Mammary epithelial cell (primary cell): ENCODE data around the gene ERN2.
"Not testable (repeated sequence)": the region's sequence is repeated elsewhere in the genome, so short reads cannot be mapped to it uniquely, and the experiment has no call there.

ENCODE experiments used
- CTCF ChIP-seq, 2 donors: IDR thresholded peaks in 1 of 2; conservative IDR thresholded peaks in 1 of 2; 2 replicates each; pipeline ENCODE4 v1.5.1; 2011 to 2012; ENCODE audit warnings: inconsistent platforms in 2 of 2, low read length in 2 of 2, mild to moderate bottlenecking in 2 of 2, control low read depth in 1 of 2, low read depth in 1 of 2; ENCODE audit not compliant: insufficient read depth in 1 of 2; ENCODE audit errors: extremely low read depth in 1 of 2
- EZH2 ChIP-seq: IDR thresholded peaks from 2 replicates; pipeline ENCODE4 v1.6.1; 2012; ENCODE audit warnings: low read length, inconsistent platforms, borderline replicate concordance

DNA sequence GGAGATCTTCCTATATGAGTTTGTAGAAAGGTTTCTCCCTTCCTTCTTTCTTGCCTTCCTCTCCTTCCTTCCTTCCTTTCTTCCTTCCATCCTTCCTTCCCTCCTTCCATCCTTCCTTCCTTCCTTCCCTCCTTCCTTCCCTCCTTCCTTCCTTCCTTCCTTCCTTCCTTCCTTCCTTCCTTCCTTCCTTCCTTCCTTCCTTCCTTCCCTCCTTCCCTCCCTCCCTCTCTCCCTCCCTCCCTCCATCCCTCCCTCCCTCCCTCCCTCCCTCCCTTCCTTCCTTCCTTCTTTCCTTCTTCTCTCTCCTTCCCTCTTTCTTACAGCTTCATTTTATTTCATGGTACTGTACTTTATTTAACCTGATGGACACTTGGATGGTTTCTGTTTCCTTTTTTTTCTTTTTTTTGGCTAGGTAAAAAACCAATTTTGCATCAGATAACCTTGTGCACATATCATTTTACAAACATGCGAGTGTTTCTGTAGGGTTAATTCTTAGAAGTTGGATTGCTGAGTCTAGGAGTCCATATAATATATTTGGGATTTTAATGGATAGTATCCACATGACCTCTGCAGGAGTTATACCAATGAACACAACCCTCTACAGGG, 24.5 kb upstream of the ERN2 start:
- not testable (repeated sequence) for TF ChIP-seq CTCF (conservative IDR thresholded peaks at IDR 0.05 in 1 of 2, IDR thresholded peaks at IDR 0.05 in 1 of 2; ENCODE audit: extremely low read depth in 1 of 2, insufficient read depth in 1 of 2, low read depth in 1 of 2, low read length in 2 of 2); EZH2
